Endodermal cell (in vitro differentiated cells): ENCODE results near the gene SUMO3. TPM values are rescaled to one million over a fixed set of nuclear protein-coding genes. Genes with fewer than 3 reads are reported as not detected.

Source experiments
- DNase-seq: peaks from one replicate; pipeline ENCODE4 v3.0.0-alpha.2; 2017
- H3K27ac ChIP-seq: 2 replicates; pipeline ENCODE4 v1.5.1; 2013; ENCODE audit warnings: mild to moderate bottlenecking, low read depth, low read length, moderate library complexity
- H3K27me3 ChIP-seq: 2 replicates; pipeline ENCODE4 v1.6.1; 2013; ENCODE audit warnings: mild to moderate bottlenecking, low read length, moderate library complexity; ENCODE audit not compliant: insufficient read depth, control insufficient read depth, poor library complexity, severe bottlenecking
- H3K36me3 ChIP-seq: 2 replicates; pipeline ENCODE4 v1.7.0; 2013; ENCODE audit warnings: mild to moderate bottlenecking, low read length, moderate library complexity; ENCODE audit not compliant: control insufficient read depth, insufficient read depth
- H3K4me1 ChIP-seq: one replicate; pipeline ENCODE4 v1.7.0; 2013; ENCODE audit warnings: low read length; ENCODE audit not compliant: control insufficient read depth, insufficient read depth
- H3K4me3 ChIP-seq: 2 replicates; pipeline ENCODE4 v1.5.1; 2013; ENCODE audit warnings: mild to moderate bottlenecking, low read length, moderate library complexity
- H3K9ac ChIP-seq: 2 replicates; pipeline ENCODE4 v1.6.1; 2013; ENCODE audit warnings: mild to moderate bottlenecking, low read length, moderate library complexity; ENCODE audit not compliant: poor library complexity, severe bottlenecking; ENCODE audit errors: extremely low read depth
- H3K9me3 ChIP-seq: 2 replicates; pipeline ENCODE4 v1.6.1; 2013; ENCODE audit warnings: mild to moderate bottlenecking, low read length, moderate library complexity; ENCODE audit not compliant: control insufficient read depth
- H3K27ac Mint-ChIP-seq: 2 replicates; pipeline ENCODE4 v1.8.0; 2020; ENCODE audit warnings: mixed read lengths
- H3K27me3 Mint-ChIP-seq: 2 replicates; pipeline ENCODE4 v1.8.0; 2021; ENCODE audit warnings: mild to moderate bottlenecking, mixed read lengths; ENCODE audit not compliant: insufficient read depth
- H3K36me3 Mint-ChIP-seq: 2 replicates; pipeline ENCODE4 v1.8.0; 2020; ENCODE audit warnings: low read depth, mixed read lengths
- H3K4me1 Mint-ChIP-seq: 2 replicates; pipeline ENCODE4 v1.8.0; 2020; ENCODE audit warnings: mixed read lengths
- H3K4me3 Mint-ChIP-seq: 2 replicates; pipeline ENCODE4 v1.8.0; 2020; ENCODE audit warnings: mild to moderate bottlenecking, moderate library complexity, mixed read lengths
- H3K9me3 Mint-ChIP-seq: 2 replicates; pipeline ENCODE4 v1.8.0; 2020; ENCODE audit warnings: mild to moderate bottlenecking, mixed read lengths
- WGBS, 2 experiments: methylation state at CpG; one replicate each; pipeline versions ENCODE4 v1.1.5 to v1.1.7; 2013; ENCODE audit warnings: missing lambda C conversion rate in 2 of 2, mixed read lengths in 1 of 2; ENCODE audit not compliant: insufficient coverage in 1 of 2, insufficient read length in 1 of 2; 5-methylcytosine and 5-hydroxymethylcytosine counted together
- total RNA-seq, 2 donors: library from RNA; stranded (reverse); fragmentation: NEBNext Ultra II Directional in 1 of 2; extraction: Animal tissue kit (Norgen Biotek cat#: 25700) in 1 of 2; gene quantifications; 2 replicates in 1 of 2; 3 replicates in 1 of 2; pipeline ENCODE4 v1.2.1, GENCODE V29; 2021
- TF ChIP-seq, protein P1 (sequence below): fragments of 200-600 bp; sonication (generic); conservative IDR thresholded peaks from 2 replicates; pipeline ENCODE4 v1.5.0; 2021; ENCODE audit warnings: antibody characterized with exemption, mild to moderate bottlenecking

SUMO3 gene
- total RNA-seq, 2 donors from 2014 or later, result 79.5 to 96.4 TPM

DNA sequence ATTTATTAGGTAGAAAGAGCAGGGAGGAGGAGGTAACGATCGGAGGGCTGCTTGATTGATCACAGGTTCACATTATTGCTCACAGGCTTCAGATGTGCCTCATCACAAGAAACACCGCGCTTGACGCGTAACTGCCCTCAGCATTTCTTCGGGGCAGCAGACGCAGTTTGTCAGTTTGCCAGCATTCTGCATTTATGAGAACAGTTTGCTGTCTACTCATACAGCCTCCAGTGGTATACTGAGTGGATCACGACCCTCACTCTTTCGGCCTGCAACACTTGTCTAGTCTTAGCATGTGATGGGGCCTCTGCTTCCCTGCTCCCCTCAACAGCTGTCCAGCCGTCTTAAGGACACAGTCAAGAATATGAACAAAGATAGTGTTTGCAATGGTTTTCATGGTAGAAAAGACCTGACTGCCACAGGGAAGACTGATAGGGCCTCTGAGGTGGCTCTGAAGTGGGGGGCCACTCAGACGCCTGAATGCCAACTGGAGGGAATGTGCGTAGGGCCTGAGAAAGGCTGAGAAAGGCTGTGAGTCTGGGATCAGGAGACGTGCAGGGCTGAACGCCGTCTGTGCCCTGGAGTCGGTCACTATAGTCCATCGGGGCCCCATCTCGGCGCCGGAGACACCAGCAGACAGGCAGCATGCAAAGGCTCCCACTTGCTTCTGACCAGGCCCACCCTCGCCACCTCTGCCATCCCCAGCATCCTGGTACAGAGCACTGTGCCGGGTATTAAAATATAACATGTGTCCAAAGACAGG is 61.3 kb downstream of the SUMO3 start:
- H3K36me3 ChIP-seq, result no peaks in the 10 kb centered on the region
- peak; percentile 35 for DNase-seq
- H3K9ac ChIP-seq, result no peak overlapping the region
- Mint-ChIP-seq H3K4me1 (peaks cover 11% of the 10 kb centered on the region), H3K4me3 (no peak overlapping the region), H3K9me3 (peaks cover 9% of the 10 kb centered on the region), H3K36me3 (no peaks in the 10 kb centered on the region), H3K27ac (no peak overlapping the region), H3K27me3 (peaks cover 1% of the 10 kb centered on the region)
- H3K27ac ChIP-seq, result no peak overlapping the region
- TF ChIP-seq, protein P1, sequence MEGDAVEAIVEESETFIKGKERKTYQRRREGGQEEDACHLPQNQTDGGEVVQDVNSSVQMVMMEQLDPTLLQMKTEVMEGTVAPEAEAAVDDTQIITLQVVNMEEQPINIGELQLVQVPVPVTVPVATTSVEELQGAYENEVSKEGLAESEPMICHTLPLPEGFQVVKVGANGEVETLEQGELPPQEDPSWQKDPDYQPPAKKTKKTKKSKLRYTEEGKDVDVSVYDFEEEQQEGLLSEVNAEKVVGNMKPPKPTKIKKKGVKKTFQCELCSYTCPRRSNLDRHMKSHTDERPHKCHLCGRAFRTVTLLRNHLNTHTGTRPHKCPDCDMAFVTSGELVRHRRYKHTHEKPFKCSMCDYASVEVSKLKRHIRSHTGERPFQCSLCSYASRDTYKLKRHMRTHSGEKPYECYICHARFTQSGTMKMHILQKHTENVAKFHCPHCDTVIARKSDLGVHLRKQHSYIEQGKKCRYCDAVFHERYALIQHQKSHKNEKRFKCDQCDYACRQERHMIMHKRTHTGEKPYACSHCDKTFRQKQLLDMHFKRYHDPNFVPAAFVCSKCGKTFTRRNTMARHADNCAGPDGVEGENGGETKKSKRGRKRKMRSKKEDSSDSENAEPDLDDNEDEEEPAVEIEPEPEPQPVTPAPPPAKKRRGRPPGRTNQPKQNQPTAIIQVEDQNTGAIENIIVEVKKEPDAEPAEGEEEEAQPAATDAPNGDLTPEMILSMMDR, result no peak
- H3K4me1 ChIP-seq, result no peaks in the 10 kb centered on the region
- H3K4me3 ChIP-seq, result no peak overlapping the region
- H3K27me3 ChIP-seq, result no peaks in the 10 kb centered on the region
- WGBS, 2 experiments, result 93 to 98% methylated on average over 18 to 23 of the region's 23 CpGs
- H3K9me3 ChIP-seq, result no peaks in the 10 kb centered on the region

Other genes starting within 250 kb of the SUMO3 start
- gene KRTAP10-4, start 244.3 kb downstream of the SUMO3 start, total RNA-seq, result not detected
- not detected for gene KRTAP10-5, start 237.5 kb downstream of the SUMO3 start, total RNA-seq
- gene KRTAP10-6, start 225.6 kb downstream of the SUMO3 start, total RNA-seq, result not detected
- gene KRTAP10-7, start 217.5 kb downstream of the SUMO3 start, total RNA-seq, result not detected
- gene KRTAP10-8, start 206.0 kb downstream of the SUMO3 start, total RNA-seq, result not detected
- gene KRTAP10-9, start 191.0 kb downstream of the SUMO3 start, total RNA-seq, result not detected
- gene KRTAP10-10, start 180.7 kb downstream of the SUMO3 start, total RNA-seq, result not detected
- not detected for gene KRTAP10-11, start 171.6 kb downstream of the SUMO3 start, total RNA-seq
- gene KRTAP12-4, start 163.4 kb downstream of the SUMO3 start, total RNA-seq, result not detected
- gene KRTAP12-3, start 160.1 kb downstream of the SUMO3 start, total RNA-seq, result not detected
- not detected for gene KRTAP12-2, start 151.1 kb downstream of the SUMO3 start, total RNA-seq
- not detected for gene KRTAP12-1, start 135.9 kb downstream of the SUMO3 start, total RNA-seq
- not detected for gene KRTAP10-12, start 120.9 kb downstream of the SUMO3 start, total RNA-seq
- gene TSPEAR, start 106.5 kb downstream of the SUMO3 start, total RNA-seq, result 1 to 10 TPM; 1.5 to 6.0 TPM
- gene UBE2G2, start 16.2 kb downstream of the SUMO3 start, total RNA-seq, result 10 to 100 TPM; 84.0 to 84.8 TPM
- gene PTTG1IP, start 55.6 kb upstream of the SUMO3 start, total RNA-seq, result 100 to 1,000 TPM; 155 to 168 TPM
- gene ITGB2, start 102.8 kb upstream of the SUMO3 start, total RNA-seq, result 1 to 10 TPM; 1.6 to 2.3 TPM
- 10 to 100 TPM; 38.0 to 48.9 TPM for gene SLX9, start 122.0 kb upstream of the SUMO3 start, total RNA-seq